Neural progenitor cell (in vitro differentiated cells): ENCODE results near the gene SRRM2.
A peak's percentile ranks its signal among the peaks of the same experiment; 100 is the strongest.

Source experiments
- CTCF ChIP-seq: fragments of 200-600 bp; sonication (generic); IDR thresholded peaks from 2 replicates; pipeline ENCODE4 v1.5.1; 2017; ENCODE audit warnings: antibody characterized with exemption, mild to moderate bottlenecking
- EZH2 ChIP-seq: fragments of 200-600 bp; sonication (generic); IDR thresholded peaks from 2 replicates; pipeline ENCODE4 v1.6.1; 2017; ENCODE audit warnings: antibody characterized with exemption, mild to moderate bottlenecking, moderate library complexity
- EZH2phosphoT487 ChIP-seq: fragments of 200-600 bp; sonication (generic); IDR thresholded peaks from 2 replicates; pipeline ENCODE4 v1.6.1; 2017; ENCODE audit warnings: antibody characterized with exemption

DNA sequence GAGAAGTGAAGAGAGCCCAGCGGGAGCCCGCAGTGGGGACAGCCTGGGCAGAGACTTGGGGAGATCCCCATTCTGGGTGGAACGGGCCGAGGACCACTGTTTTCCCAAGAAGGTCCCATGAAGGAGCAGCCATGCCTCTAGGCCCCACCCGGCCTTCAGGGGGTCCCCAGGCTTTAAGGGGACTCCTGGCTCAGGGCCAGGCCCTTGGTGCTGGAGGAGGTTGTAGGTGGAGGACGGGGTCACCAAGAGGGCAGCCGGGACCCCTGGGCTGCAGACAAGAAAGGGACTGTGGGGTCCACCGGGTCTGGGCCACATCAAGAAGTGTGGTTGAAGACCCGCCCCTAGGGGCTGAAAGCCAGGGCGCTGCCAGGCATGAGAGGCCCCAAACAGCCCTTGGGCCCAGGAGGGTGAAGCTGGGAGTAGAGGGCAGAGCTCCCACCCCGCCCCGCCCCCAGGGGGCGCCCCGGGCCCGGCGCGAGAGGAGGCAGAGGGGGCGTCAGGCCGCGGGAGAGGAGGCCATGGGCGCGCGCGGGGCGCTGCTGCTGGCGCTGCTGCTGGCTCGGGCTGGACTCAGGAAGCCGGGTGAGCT lies 64.4 kb downstream of the SRRM2 start, which contains the start of gene PRSS21:
- TF ChIP-seq CTCF (peak; percentile 18), EZH2 (no peak), EZH2phosphoT487 (no peak)
